Measurements from ENCODE around the gene VSIG10. TPM values are rescaled to one million over a fixed set of nuclear protein-coding genes. Genes with fewer than 3 reads are reported as not detected.
A peak's percentile ranks its signal among the peaks of the same experiment; 100 is the strongest.
"Not testable (repeated sequence)": the region's sequence is repeated elsewhere in the genome, so short reads cannot be mapped to it uniquely, and the experiment has no call there.

Gene VSIG10
- polyA plus RNA-seq, 3 donors = 1.5 to 2.3 (median 1.5) TPM

DNA sequence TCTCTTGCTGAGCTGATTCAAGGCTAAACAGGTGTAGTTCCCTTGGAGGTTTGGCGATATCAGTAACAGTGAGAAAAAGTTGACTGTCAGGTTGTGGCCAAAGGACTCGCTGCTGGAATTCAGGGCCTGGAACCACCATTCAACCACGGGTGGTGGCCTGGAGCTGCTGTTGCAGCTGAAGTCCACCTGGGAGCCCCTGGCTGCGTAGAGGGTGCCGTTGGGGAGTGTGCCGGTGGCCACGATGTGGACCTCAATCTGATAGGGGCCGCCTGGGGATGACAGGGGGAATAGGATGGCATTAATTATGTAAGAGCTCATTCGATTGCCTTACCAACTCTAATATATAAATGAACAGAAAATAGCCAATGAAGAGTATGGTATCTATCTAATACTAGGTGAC lies 21.6 kb downstream of the VSIG10 start:
- no peaks in the 10 kb centered on the region for H3K4me1 ChIP-seq (ENCODE audit: control insufficient read depth in 1 of 2, insufficient read depth in 2 of 2, low read length in 2 of 2)
- H3K4me2 ChIP-seq (replicated peaks; ENCODE audit: extremely low read depth, low read length, poor library complexity, severe bottlenecking) = no peak overlapping the region
- DNase-seq = no peak
- H3K27ac Mint-ChIP-seq = no peak overlapping the region
- no peak overlapping the region for H2AFZ ChIP-seq (ENCODE audit: insufficient read depth, low read depth, low read length, poor library complexity, severe bottlenecking)
- H3K4me3 Mint-ChIP-seq = no peak overlapping the region
- H3K4me1 Mint-ChIP-seq = no peaks in the 10 kb centered on the region
- peaks cover 0 to 4% (median 0%) of the 10 kb centered on the region in 3 donors for H3K27me3 Mint-ChIP-seq (ENCODE audit: low read depth in 3 of 3)
- peaks cover 0 to 23% of the 10 kb centered on the region in 2 donors for H3K36me3 ChIP-seq (replicated peaks in 1 of 2; ENCODE audit: control insufficient read depth in 1 of 2, insufficient read depth in 2 of 2, low read length in 2 of 2)
- TF ChIP-seq, protein P1, sequence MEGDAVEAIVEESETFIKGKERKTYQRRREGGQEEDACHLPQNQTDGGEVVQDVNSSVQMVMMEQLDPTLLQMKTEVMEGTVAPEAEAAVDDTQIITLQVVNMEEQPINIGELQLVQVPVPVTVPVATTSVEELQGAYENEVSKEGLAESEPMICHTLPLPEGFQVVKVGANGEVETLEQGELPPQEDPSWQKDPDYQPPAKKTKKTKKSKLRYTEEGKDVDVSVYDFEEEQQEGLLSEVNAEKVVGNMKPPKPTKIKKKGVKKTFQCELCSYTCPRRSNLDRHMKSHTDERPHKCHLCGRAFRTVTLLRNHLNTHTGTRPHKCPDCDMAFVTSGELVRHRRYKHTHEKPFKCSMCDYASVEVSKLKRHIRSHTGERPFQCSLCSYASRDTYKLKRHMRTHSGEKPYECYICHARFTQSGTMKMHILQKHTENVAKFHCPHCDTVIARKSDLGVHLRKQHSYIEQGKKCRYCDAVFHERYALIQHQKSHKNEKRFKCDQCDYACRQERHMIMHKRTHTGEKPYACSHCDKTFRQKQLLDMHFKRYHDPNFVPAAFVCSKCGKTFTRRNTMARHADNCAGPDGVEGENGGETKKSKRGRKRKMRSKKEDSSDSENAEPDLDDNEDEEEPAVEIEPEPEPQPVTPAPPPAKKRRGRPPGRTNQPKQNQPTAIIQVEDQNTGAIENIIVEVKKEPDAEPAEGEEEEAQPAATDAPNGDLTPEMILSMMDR (IDR thresholded peaks at IDR 0.05) = no peak
- WGBS (ENCODE audit: insufficient coverage) = 96% methylated on average over 3 of the region's 9 CpGs
- no peaks in the 10 kb centered on the region for H4K20me1 ChIP-seq (ENCODE audit: insufficient read depth, low read length)
- peaks cover 0 to 6% (median 4%) of the 10 kb centered on the region in 7 donors for H3K9me3 Mint-ChIP-seq
- no peak overlapping the region for H3K4me3 ChIP-seq (replicated peaks in 1 of 3; ENCODE audit: low read depth in 2 of 3, low read length in 3 of 3)
- H3K9ac ChIP-seq (ENCODE audit: insufficient read depth, low read length, poor library complexity, severe bottlenecking) = no peak overlapping the region
- intact Hi-C loops (cut with micrococcal nuclease) = no loop called here
- no peaks in the 10 kb centered on the region for H3K79me2 ChIP-seq (ENCODE audit: insufficient read depth, low read length)
- peaks cover 11 to 34% of the 10 kb centered on the region in 2 donors for H3K36me3 Mint-ChIP-seq
- no peaks in the 10 kb centered on the region for H3K27me3 ChIP-seq (ENCODE audit: control insufficient read depth in 2 of 2, insufficient read depth in 2 of 2, low read length in 2 of 2)
- no peak overlapping the region for H3K27ac ChIP-seq (ENCODE audit: low read depth in 1 of 2, low read length in 2 of 2)
- H3K9me3 ChIP-seq (replicated peaks in 1 of 2; ENCODE audit: control insufficient read depth in 1 of 2, insufficient read depth in 1 of 2, low read length in 2 of 2) = no peaks in the 10 kb centered on the region

DNA sequence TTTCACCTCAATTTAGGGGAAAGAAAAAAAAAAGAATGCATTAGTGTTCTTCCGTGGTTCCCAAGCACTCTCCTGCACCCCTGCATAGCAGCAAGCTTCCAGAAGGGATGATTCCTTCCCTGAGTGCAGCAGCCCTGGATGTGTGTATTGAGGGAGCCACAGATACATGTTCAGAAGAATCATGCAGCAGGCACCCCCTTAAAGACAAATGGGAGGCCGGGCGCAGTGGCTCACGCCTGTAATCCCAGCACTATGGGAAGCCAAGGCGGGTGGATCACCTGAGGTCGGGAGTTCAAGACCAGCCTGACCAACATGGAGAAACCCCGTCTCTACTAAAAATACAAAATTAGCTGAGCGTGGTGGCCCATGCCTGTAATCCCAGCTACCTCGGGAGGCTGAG lies 22.3 kb downstream of the VSIG10 start:
- Mint-ChIP-seq H3K36me3 (peaks cover 12 to 38% of the 10 kb centered on the region in 2 donors), H3K27ac (peak overlapping the region in 1 of 7 donors; percentile 52)
- DNase-seq; H3K27me3 Mint-ChIP-seq (ENCODE audit: low read depth in 3 of 3); H3K27ac ChIP-seq (ENCODE audit: low read depth in 1 of 2, low read length in 2 of 2); intact Hi-C loops (cut with micrococcal nuclease); H3K9me3 ChIP-seq (replicated peaks in 1 of 2; ENCODE audit: control insufficient read depth in 1 of 2, insufficient read depth in 1 of 2, low read length in 2 of 2); H3K4me1 ChIP-seq (ENCODE audit: control insufficient read depth in 1 of 2, insufficient read depth in 2 of 2, low read length in 2 of 2); H3K4me2 ChIP-seq (replicated peaks; ENCODE audit: extremely low read depth, low read length, poor library complexity, severe bottlenecking); H3K9me3 Mint-ChIP-seq; H3K27me3 ChIP-seq (ENCODE audit: control insufficient read depth in 2 of 2, insufficient read depth in 2 of 2, low read length in 2 of 2); H3K9ac ChIP-seq (ENCODE audit: insufficient read depth, low read length, poor library complexity, severe bottlenecking); H4K20me1 ChIP-seq (ENCODE audit: insufficient read depth, low read length); H2AFZ ChIP-seq (ENCODE audit: insufficient read depth, low read depth, low read length, poor library complexity, severe bottlenecking); H3K4me3 Mint-ChIP-seq; H3K79me2 ChIP-seq (ENCODE audit: insufficient read depth, low read length); H3K4me3 ChIP-seq (replicated peaks in 1 of 3; ENCODE audit: low read depth in 2 of 3, low read length in 3 of 3); H3K4me1 Mint-ChIP-seq: not testable (repeated sequence)
- WGBS (ENCODE audit: insufficient coverage) = 100% methylated on average over 1 of the region's 9 CpGs
- H3K36me3 ChIP-seq (replicated peaks in 1 of 2; ENCODE audit: control insufficient read depth in 1 of 2, insufficient read depth in 2 of 2, low read length in 2 of 2) = peaks cover 0 to 28% of the 10 kb centered on the region in 2 donors

Data from CD14-positive monocyte (primary cell).